Spleen (tissue), 11 donors: ENCODE data around the gene SHLD3. TPM values are rescaled to one million over a fixed set of nuclear protein-coding genes. Genes with fewer than 3 reads are reported as not detected.
"Not testable (repeated sequence)": the region's sequence is repeated elsewhere in the genome, so short reads cannot be mapped to it uniquely, and the experiment has no call there.

ENCODE experiments used
- DNase-seq: peaks from one replicate; pipeline ENCODE4 v3.0.0-alpha.2; 2020
- H3K27ac ChIP-seq, 8 donors: fragments of 200-600 bp; sonication (generic) in 7 of 8; 1 replicate in 4 of 8; 2 replicates in 4 of 8; pipeline versions ENCODE4 v1.5.0 to v1.8.0; 2016 to 2021; ENCODE audit warnings: inconsistent platforms in 4 of 8, mild to moderate bottlenecking in 4 of 8, moderate library complexity in 1 of 8
- H3K27me3 ChIP-seq, 7 donors: fragments of 200-600 bp; sonication (generic) in 6 of 7; replicated peaks in 1 of 7; 1 replicate in 4 of 7; 2 replicates in 3 of 7; pipeline versions ENCODE4 v1.5.0 to v1.8.0; 2016 to 2021; ENCODE audit warnings: inconsistent platforms in 3 of 7, mild to moderate bottlenecking in 1 of 7
- H3K36me3 ChIP-seq, 6 donors: fragments of 200-600 bp; sonication (generic) in 5 of 6; 1 replicate in 4 of 6; 2 replicates in 2 of 6; pipeline versions ENCODE4 v1.5.0 to v1.8.0; 2016 to 2021; ENCODE audit warnings: inconsistent platforms in 2 of 6
- H3K4me1 ChIP-seq, 6 donors: fragments of 200-600 bp; sonication (generic) in 5 of 6; 1 replicate in 3 of 6; 2 replicates in 3 of 6; pipeline versions ENCODE4 v1.5.0 to v1.8.0; 2016 to 2021; ENCODE audit warnings: inconsistent platforms in 3 of 6
- H3K4me3 ChIP-seq, 8 donors: fragments of 200-600 bp; sonication (generic) in 7 of 8; 1 replicate in 4 of 8; 2 replicates in 4 of 8; pipeline versions ENCODE4 v1.5.0 to v1.8.0; 2016 to 2021; ENCODE audit warnings: inconsistent platforms in 4 of 8, mild to moderate bottlenecking in 4 of 8, moderate library complexity in 2 of 8
- H3K9me3 ChIP-seq, 8 donors: fragments of 200-600 bp; sonication (generic) in 7 of 8; 1 replicate in 4 of 8; 2 replicates in 4 of 8; pipeline versions ENCODE4 v1.5.0 to v1.8.0; 2016 to 2021; ENCODE audit warnings: inconsistent platforms in 4 of 8
- CTCF ChIP-seq, 11 experiments: fragments of 200-600 bp in 7 of 11; fragments of 450-650 bp in 4 of 11; sonication (generic) in 4 of 11; IDR thresholded peaks in 8 of 11; conservative IDR thresholded peaks in 3 of 11; 1 replicate in 7 of 11; 2 replicates in 4 of 11; pipeline versions ENCODE4 v1.4.0 to v1.8.0; 2016 to 2021; ENCODE audit warnings: antibody characterized with exemption in 11 of 11, inconsistent platforms in 4 of 11, mild to moderate bottlenecking in 1 of 11
- POLR2A ChIP-seq, 3 donors: fragments of 450-650 bp; IDR thresholded peaks; one replicate each; pipeline ENCODE4 v1.5.1; 2017; ENCODE audit warnings: antibody characterized with exemption in 3 of 3, mild to moderate bottlenecking in 1 of 3
- POLR2AphosphoS5 ChIP-seq, 3 donors: sonication (generic); formaldehyde crosslinking; IDR thresholded peaks; one replicate each; pipeline ENCODE4 v1.5.1; 2017; ENCODE audit warnings: antibody characterized with exemption in 3 of 3
- WGBS, 5 donors: extraction: QIAGEN DNeasy Blood & Tissue Kit in 3 of 5; methylation state at CpG; one replicate each; pipeline versions ENCODE4 v1.1.5 to v1.1.7; 2013 to 2018; 5-methylcytosine and 5-hydroxymethylcytosine counted together
- intact Hi-C: fragments of 100-400 bp; cut with DNase I; formaldehyde crosslinking; loops from one replicate; pipeline ENCODE4 v1.15.0; 2023; ENCODE audit warnings: low total_unique reads
- polyA plus RNA-seq, 3 donors: library from polyadenylated mRNA; stranded (reverse); fragments of 200-250 nt; gene quantifications; one replicate each; pipeline ENCODE4 v1.2.1, GENCODE V29; 2013
- total RNA-seq, 7 donors: library from RNA; depleted of rRNA in 3 of 7; stranded (reverse); fragments of >200 nt in 3 of 7; fragmentation: NEBNext Ultra II Directional in 4 of 7; extraction: Animal tissue kit (Norgen Biotek cat#: 25700) in 4 of 7; gene quantifications; one replicate each; pipeline versions ENCODE4 v1.1.0 to v1.2.1, GENCODE V29; 2016 to 2021
- donor health status: healthy with polysubstance abuse.
- donor health status: DM: no; HTN: no; CAD: no; lungs with moderate emphysema.
- donor health status: DM: no; HTN: no; CAD: no.
- donor health status: Bipolar disorder and iron deficiency.
- donor health status: healthy.
- donor health status: DM: no; HTN: no; CAD: no.
- donor health status: DM: yes; HTN: yes; CAD: no.

SHLD3 gene
- total and polyA plus RNA-seq, 10 donors = 2.3 to 5.6 (median 3.9) TPM

GRCh38 chr5:65611524-65611923 lies 13.3 kb upstream of the SHLD3 start:
- TF ChIP-seq CTCF (IDR thresholded peaks at IDR 0.05 in 8 of 11, conservative IDR thresholded peaks at IDR 0.05 in 3 of 11) = no peak
- no peak for TF ChIP-seq POLR2A (IDR thresholded peaks at IDR 0.05)
- TF ChIP-seq POLR2AphosphoS5 (IDR thresholded peaks at IDR 0.05) = no peak
- Histone ChIP-seq H3K36me3 (peaks cover 0 to 100% (median 82%) of the 10 kb centered on the region in 6 donors), H3K4me3 (no peak overlapping the region), H3K9me3 (no peaks in the 10 kb centered on the region), H3K27me3 (no peaks in the 10 kb centered on the region), H3K27ac (no peak overlapping the region), H3K4me1 (peaks cover 0 to 4% (median 0%) of the 10 kb centered on the region in 6 donors)
- DNase-seq = no peak
- intact Hi-C loops = no loop called here
- 89 to 97% (median 94%) methylated on average over 3 of the region's 3 CpGs for WGBS, 5 donors

DNA sequence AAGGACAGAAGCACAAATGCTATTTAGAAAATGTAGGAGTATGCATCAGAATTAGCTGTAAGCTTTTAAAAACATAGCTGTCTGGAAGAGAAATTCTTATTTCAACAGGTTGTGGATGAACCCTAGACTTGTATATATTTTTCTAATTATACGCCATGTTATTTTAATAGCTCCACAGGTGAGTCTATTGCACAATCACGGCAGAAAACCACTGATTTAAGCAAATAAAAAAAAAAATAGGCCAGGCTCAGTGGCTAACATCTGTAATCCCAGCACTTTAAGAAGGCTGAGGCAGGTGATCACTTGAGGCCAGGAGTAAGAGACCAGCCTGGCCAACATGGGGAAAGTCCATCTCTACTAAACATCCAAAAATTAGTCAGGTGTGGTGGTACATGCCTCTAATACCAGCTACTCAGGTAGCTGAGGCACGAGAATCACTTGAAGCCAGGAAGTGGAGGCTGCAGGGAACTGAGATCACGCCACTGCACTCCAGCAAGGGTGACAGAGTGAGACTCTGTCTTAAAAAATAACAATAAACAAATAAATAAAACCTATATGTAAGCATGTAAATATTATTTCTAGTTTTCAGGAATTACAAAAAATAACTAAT lies 12.4 kb upstream of the SHLD3 start:
- no peak for TF ChIP-seq CTCF (IDR thresholded peaks at IDR 0.05 in 8 of 11, conservative IDR thresholded peaks at IDR 0.05 in 3 of 11)
- TF ChIP-seq POLR2A (IDR thresholded peaks at IDR 0.05) = no peak
- no peak for TF ChIP-seq POLR2AphosphoS5 (IDR thresholded peaks at IDR 0.05)
- H3K9me3 ChIP-seq = no peaks in the 10 kb centered on the region
- H3K27me3 ChIP-seq = no peaks in the 10 kb centered on the region
- intact Hi-C loops = no loop called here
- 85 to 90% (median 88%) methylated on average over 4 of the region's 4 CpGs for WGBS, 5 donors
- no peak overlapping the region for H3K4me3 ChIP-seq
- peaks cover 0 to 100% (median 78%) of the 10 kb centered on the region in 6 donors for H3K36me3 ChIP-seq
- peaks cover 0 to 6% (median 0%) of the 10 kb centered on the region in 6 donors for H3K4me1 ChIP-seq
- DNase-seq = no peak
- no peak overlapping the region for H3K27ac ChIP-seq

DNA sequence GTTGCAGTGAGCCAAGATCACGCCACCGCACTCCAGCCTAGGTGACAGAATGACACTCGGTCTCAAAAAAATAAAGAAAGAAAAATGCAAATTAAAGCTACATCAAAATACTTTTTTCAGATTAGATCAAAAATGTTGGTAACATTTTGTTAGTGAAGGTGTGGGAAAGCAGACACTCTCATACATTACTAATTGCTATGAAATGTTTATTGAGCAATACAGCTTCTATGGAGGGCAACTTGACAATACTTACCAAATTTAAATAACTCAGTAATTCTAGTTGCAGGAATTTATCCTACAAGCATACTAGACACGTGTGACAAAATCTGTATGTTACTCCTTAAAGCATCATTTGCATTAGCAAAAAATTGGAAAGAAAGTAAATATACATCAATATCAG lies 4.8 kb upstream of the SHLD3 start:
- Histone ChIP-seq H3K36me3 (peaks cover 0 to 44% (median 20%) of the 10 kb centered on the region in 6 donors), H3K4me3 (no peak overlapping the region), H3K9me3 (no peaks in the 10 kb centered on the region), H3K27ac (no peak overlapping the region), H3K27me3 (no peaks in the 10 kb centered on the region), H3K4me1 (peaks cover 24 to 70% (median 41%) of the 10 kb centered on the region in 6 donors)
- no peak for DNase-seq
- TF ChIP-seq POLR2AphosphoS5 (IDR thresholded peaks at IDR 0.05) (no peak), POLR2A (IDR thresholded peaks at IDR 0.05) (no peak), CTCF (IDR thresholded peaks at IDR 0.05 in 8 of 11, conservative IDR thresholded peaks at IDR 0.05 in 3 of 11) (no peak)
- intact Hi-C loops = no loop called here
- WGBS, 5 donors = 88 to 96% (median 93%) methylated on average over 4 of the region's 4 CpGs

GRCh38 chr5:65621961-65622360 lies 2.9 kb upstream of the SHLD3 start:
- intact Hi-C loops, H3K27ac ChIP-seq, DNase-seq, H3K9me3 ChIP-seq, H3K27me3 ChIP-seq: not testable (repeated sequence)
- peak overlapping the region in 2 of 8 donors; percentile 2 to 3 for H3K4me3 ChIP-seq
- 81 to 91% (median 86%) methylated on average over 4 of the region's 4 CpGs for WGBS, 5 donors
- peaks cover 32 to 85% (median 59%) of the 10 kb centered on the region in 6 donors for H3K4me1 ChIP-seq
- H3K36me3 ChIP-seq = peaks cover 0 to 25% (median 6%) of the 10 kb centered on the region in 6 donors
